Trophoblast cell (in vitro differentiated cells and primary cell): ENCODE data around the gene UVSSA.
"Not testable (repeated sequence)": the region's sequence is repeated elsewhere in the genome, so short reads cannot be mapped to it uniquely, and the experiment has no call there.

Source experiments
- DNase-seq, 2 donors: peaks; one replicate each; pipeline ENCODE4 v3.0.0-alpha.2; 2016
- H2AFZ ChIP-seq: 2 replicates; pipeline ENCODE4 v1.6.1; 2013; ENCODE audit warnings: low read length, moderate library complexity, mild to moderate bottlenecking; ENCODE audit not compliant: insufficient read depth, poor library complexity
- H2AK5ac ChIP-seq: 2 replicates; pipeline ENCODE4 v1.6.1; 2013; ENCODE audit warnings: mild to moderate bottlenecking, low read length
- H2BK120ac ChIP-seq: 2 replicates; pipeline ENCODE4 v1.6.1; 2013; ENCODE audit warnings: low read length, mild to moderate bottlenecking, moderate library complexity; ENCODE audit not compliant: insufficient read depth, poor library complexity
- H2BK12ac ChIP-seq: 2 replicates; pipeline ENCODE4 v1.6.1; 2013; ENCODE audit warnings: mild to moderate bottlenecking, low read length, moderate library complexity
- H2BK5ac ChIP-seq: 2 replicates; pipeline ENCODE4 v1.6.1; 2013; ENCODE audit warnings: low read length, low read depth, moderate library complexity, mild to moderate bottlenecking; ENCODE audit not compliant: poor library complexity
- H3K14ac ChIP-seq: 2 replicates; pipeline ENCODE4 v1.6.1; 2013; ENCODE audit warnings: mild to moderate bottlenecking, low read length
- H3K18ac ChIP-seq: 2 replicates; pipeline ENCODE4 v1.6.1; 2013; ENCODE audit warnings: mild to moderate bottlenecking, low read length
- H3K23ac ChIP-seq: 2 replicates; pipeline ENCODE4 v1.6.1; 2013; ENCODE audit warnings: low read length
- H3K27ac ChIP-seq: 2 replicates; pipeline ENCODE4 v1.5.1; 2013; ENCODE audit warnings: low read depth, mild to moderate bottlenecking, inconsistent platforms, low read length, moderate library complexity
- H3K27me3 ChIP-seq: 2 replicates; pipeline ENCODE4 v1.6.1; 2013; ENCODE audit warnings: inconsistent platforms, mild to moderate bottlenecking, low read length, moderate library complexity; ENCODE audit not compliant: insufficient read depth
- H3K36me3 ChIP-seq, 2 experiments: 1 replicate in 1 of 2; 2 replicates in 1 of 2; pipeline ENCODE4 v1.6.1; 2013; ENCODE audit warnings: low read length in 2 of 2, mild to moderate bottlenecking in 2 of 2, moderate library complexity in 1 of 2; ENCODE audit not compliant: insufficient read depth in 2 of 2, control insufficient read depth in 1 of 2
- H3K4ac ChIP-seq: 2 replicates; pipeline ENCODE4 v1.6.1; 2013; ENCODE audit warnings: low read depth, mild to moderate bottlenecking, low read length, moderate library complexity
- H3K4me1 ChIP-seq, 2 experiments: 1 replicate in 1 of 2; 2 replicates in 1 of 2; pipeline ENCODE4 v1.6.1; 2013; ENCODE audit warnings: low read length in 2 of 2, mild to moderate bottlenecking in 2 of 2, moderate library complexity in 1 of 2; ENCODE audit not compliant: insufficient read depth in 2 of 2, control insufficient read depth in 1 of 2
- H3K4me2 ChIP-seq: 2 replicates; pipeline ENCODE4 v1.6.1; 2013; ENCODE audit warnings: inconsistent platforms, mild to moderate bottlenecking, low read length, moderate library complexity
- H3K4me3 ChIP-seq: 2 replicates; pipeline ENCODE4 v1.5.1; 2013; ENCODE audit warnings: mild to moderate bottlenecking, low read depth, low read length, inconsistent platforms
- H3K79me1 ChIP-seq: one replicate; pipeline ENCODE4 v1.6.1; 2013; ENCODE audit warnings: low read length
- H3K79me2 ChIP-seq: 2 replicates; pipeline ENCODE4 v1.6.1; 2013; ENCODE audit warnings: low read length, mild to moderate bottlenecking; ENCODE audit not compliant: control insufficient read depth, insufficient read depth, poor library complexity
- H3K9ac ChIP-seq: 2 replicates; pipeline ENCODE4 v1.6.1; 2013; ENCODE audit warnings: mild to moderate bottlenecking, low read length
- H3K9me3 ChIP-seq: 2 replicates; pipeline ENCODE4 v1.6.1; 2013; ENCODE audit warnings: low read depth, mild to moderate bottlenecking, control low read depth, inconsistent platforms, low read length; ENCODE audit not compliant: insufficient read depth
- H4K12ac ChIP-seq: 2 replicates; pipeline ENCODE4 v1.6.1; 2013; ENCODE audit warnings: low read depth, mild to moderate bottlenecking, low read length, moderate library complexity
- H4K8ac ChIP-seq: 2 replicates; pipeline ENCODE4 v1.6.1; 2013; ENCODE audit warnings: low read depth, mild to moderate bottlenecking, low read length, moderate library complexity
- H4K91ac ChIP-seq: one replicate; pipeline ENCODE4 v1.6.1; 2013; ENCODE audit warnings: low read depth, mild to moderate bottlenecking, low read length, moderate library complexity
- WGBS: extraction: QIAGEN DNeasy Blood & Tissue Kit; methylation state at CpG from one replicate; pipeline ENCODE4 v1.1.7; 2013; ENCODE audit warnings: missing lambda C conversion rate; ENCODE audit not compliant: insufficient read length, insufficient coverage; ENCODE audit errors: extremely low coverage; 5-methylcytosine and 5-hydroxymethylcytosine counted together

Gene UVSSA

DNA sequence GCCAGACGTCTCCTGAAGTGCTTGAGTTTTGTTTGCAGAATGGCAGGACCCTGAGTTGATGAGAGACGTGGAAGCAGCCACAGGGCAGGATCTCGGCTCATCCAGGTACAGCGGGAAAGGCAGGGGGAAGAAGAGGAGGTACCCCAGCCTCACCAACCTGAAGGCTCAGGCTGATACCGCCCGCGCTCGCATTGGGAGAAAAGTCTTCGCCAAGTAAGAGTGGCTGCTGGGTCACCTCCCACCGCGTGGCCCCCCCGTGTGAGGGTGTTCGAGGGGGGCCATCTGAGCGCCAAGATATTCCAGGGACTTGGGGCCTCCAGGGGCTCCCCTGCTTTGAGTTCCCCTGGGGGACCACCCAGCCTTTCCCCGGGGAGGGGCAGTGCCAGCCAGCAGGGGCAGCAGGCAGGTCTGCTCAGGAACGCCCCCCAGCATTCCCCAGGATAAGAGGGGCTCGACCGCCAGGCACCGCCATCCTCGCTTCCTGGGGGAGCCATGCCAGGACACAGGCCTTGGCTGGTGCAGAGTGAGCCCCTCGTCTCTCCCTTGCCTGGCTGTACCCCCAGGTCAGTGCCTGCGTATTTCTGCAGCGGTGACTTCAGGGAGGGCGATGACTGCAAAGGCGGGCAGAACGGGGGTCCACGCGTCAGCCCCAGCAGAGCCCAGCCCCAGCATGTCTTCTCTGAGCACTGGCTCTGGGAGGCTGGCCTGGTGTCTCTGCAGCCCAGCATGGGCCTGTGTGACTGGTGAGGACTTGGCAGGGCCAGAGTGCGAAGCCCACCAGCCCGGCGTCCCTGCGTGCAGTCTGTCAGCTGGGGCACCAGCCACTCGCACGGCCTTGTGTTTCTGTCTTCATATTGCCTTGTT, 37.0 kb downstream of the UVSSA start:
- H3K4me1 ChIP-seq: no peaks in the 10 kb centered on the region
- H3K79me2 ChIP-seq: no peaks in the 10 kb centered on the region
- no peak overlapping the region for H4K91ac ChIP-seq
- H3K79me1 ChIP-seq: no peaks in the 10 kb centered on the region
- no peaks in the 10 kb centered on the region for H3K9me3 ChIP-seq
- H3K27me3 ChIP-seq: no peaks in the 10 kb centered on the region
- no peak overlapping the region for H3K4ac ChIP-seq
- H4K8ac ChIP-seq: no peak overlapping the region
- no peak overlapping the region for H2BK5ac ChIP-seq
- no peak overlapping the region for H3K4me2 ChIP-seq
- H3K18ac ChIP-seq: no peak overlapping the region
- no peak overlapping the region for H3K27ac ChIP-seq
- DNase-seq: no peak
- no peak overlapping the region for H3K9ac ChIP-seq
- H3K36me3 ChIP-seq: peaks cover 26 to 31% of the 10 kb centered on the region in 2 experiments
- H3K14ac ChIP-seq: no peak overlapping the region
- no CpG with 5 or more reads among the region's 34 CpGs for WGBS
- H2BK12ac ChIP-seq: no peak overlapping the region
- H4K12ac ChIP-seq: no peak overlapping the region
- H3K23ac ChIP-seq: no peak overlapping the region
- H2AK5ac ChIP-seq: no peak overlapping the region
- no peak overlapping the region for H2AFZ ChIP-seq
- no peak overlapping the region for H2BK120ac ChIP-seq
- H3K4me3 ChIP-seq: no peak overlapping the region

DNA sequence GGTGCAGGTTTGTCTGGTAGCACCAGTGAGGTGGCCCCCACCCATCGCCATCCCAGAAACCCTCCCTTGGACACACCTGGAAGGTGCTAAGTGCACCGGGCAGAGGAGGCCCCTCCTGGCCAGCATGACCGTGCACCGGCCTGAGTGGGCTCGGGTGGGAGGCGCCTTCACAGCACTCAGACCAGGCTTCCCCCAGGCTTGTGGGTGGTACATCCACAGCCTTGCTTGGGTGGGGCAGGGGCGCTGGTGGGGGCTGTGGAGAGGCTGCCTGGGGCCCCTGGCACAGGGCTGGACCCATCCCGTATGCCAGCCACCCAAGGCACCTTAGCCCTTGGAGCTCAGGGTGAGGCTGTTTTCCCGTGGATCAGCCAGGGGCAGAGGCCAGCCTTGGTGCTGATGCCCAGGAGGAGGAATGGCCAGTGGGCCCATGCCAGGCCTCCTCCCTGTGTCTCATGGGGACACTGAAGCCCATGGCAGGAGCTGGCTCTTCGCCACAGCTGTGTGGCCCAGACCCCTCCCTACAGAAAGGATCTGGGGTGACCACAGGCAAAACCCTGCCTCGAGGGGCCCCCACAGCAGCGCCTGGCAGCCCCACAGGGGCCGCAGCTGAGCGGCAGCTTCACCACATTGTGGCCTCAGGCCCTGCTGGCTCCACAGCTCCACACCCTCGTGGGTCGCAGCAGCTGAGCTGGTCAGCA, 37.8 kb downstream of the UVSSA start:
- WGBS: no CpG with 5 or more reads among the region's 16 CpGs

DNA sequence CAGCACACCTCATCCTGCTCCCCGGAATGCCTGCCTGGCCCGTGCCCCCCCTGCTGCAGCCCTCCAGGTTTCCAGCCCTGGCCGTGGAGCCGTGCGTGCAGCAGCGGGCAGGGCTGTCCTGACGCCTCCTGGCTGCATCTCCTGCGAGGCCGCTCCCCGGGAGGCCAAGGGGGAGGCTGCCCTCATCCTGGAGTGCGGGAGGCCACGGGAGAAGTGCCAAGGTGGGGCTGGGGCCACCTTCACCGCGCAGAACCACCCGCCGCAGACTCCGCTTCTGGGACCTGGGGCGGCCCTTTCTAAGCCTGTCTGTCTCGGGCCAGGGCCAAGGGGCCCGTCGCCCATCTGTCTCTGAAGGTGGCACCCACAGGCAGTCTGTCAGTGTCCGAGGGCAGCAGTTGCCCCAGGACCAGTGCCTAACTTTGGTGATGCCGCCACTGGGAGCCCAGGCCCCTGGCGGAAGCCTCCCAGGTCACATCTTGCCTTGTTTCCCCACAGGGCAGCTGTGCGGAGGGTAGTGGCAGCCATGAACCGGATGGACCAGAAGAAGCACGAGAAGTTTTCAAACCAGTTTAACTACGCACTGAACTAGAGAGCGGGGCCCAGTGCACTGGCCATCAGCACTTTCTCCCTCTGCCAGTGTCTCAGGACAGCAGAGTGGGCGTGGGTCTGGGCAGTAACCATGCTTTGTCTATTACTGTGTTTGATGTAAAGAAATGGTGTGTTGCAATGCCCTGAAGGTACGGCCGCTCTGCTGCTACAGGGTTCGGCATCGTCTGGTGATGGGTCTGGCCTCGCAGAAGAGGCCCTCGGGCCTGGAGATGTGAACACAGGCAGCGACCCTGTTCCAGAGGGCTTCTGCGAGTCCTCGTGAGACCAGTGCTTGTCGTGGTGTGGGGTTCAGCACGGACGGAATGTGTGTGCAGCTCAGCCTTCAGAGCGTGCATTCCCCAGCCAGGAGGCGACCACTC, 38.6 kb downstream of the UVSSA start:
- Histone ChIP-seq H2AK5ac (no peak overlapping the region), H3K9ac (no peak overlapping the region), H3K23ac (no peak overlapping the region), H3K79me2 (no peaks in the 10 kb centered on the region), H3K36me3 (peaks cover 22 to 25% of the 10 kb centered on the region in 2 experiments), H3K4me2 (no peak overlapping the region), H3K4me1 (no peaks in the 10 kb centered on the region), H3K9me3 (no peaks in the 10 kb centered on the region), H3K27ac (no peak overlapping the region), H2BK120ac (no peak overlapping the region), H3K4me3 (no peak overlapping the region), H3K18ac (no peak overlapping the region), H3K4ac (no peak overlapping the region), H2BK5ac (no peak overlapping the region), H2AFZ (no peak overlapping the region), H3K27me3 (no peaks in the 10 kb centered on the region), H3K14ac (no peak overlapping the region), H4K91ac (no peak overlapping the region), H3K79me1 (no peaks in the 10 kb centered on the region), H2BK12ac (no peak overlapping the region), H4K12ac (no peak overlapping the region), H4K8ac (no peak overlapping the region)
- peak; percentile 12 to 46 for DNase-seq
- no CpG with 5 or more reads among the region's 44 CpGs for WGBS

More for the DNA sequence above, 37.8 kb downstream of the UVSSA start:
- Histone ChIP-seq H2AFZ (no peak overlapping the region), H2BK12ac (no peak overlapping the region), H3K9me3 (no peaks in the 10 kb centered on the region), H2BK120ac (no peak overlapping the region), H3K79me1 (no peaks in the 10 kb centered on the region), H3K4me2 (no peak overlapping the region), H4K8ac (no peak overlapping the region), H3K27me3 (no peaks in the 10 kb centered on the region), H3K27ac (no peak overlapping the region), H3K18ac (no peak overlapping the region), H3K9ac (no peak overlapping the region), H3K23ac (no peak overlapping the region), H3K4me1 (no peaks in the 10 kb centered on the region), H3K4me3 (no peak overlapping the region), H3K36me3 (peaks cover 25 to 31% of the 10 kb centered on the region in 2 experiments), H2AK5ac (no peak overlapping the region), H3K79me2 (no peaks in the 10 kb centered on the region), H4K91ac (no peak overlapping the region), H3K4ac (no peak overlapping the region), H3K14ac (no peak overlapping the region), H2BK5ac (no peak overlapping the region), H4K12ac (no peak overlapping the region)
- DNase-seq: no peak

DNA sequence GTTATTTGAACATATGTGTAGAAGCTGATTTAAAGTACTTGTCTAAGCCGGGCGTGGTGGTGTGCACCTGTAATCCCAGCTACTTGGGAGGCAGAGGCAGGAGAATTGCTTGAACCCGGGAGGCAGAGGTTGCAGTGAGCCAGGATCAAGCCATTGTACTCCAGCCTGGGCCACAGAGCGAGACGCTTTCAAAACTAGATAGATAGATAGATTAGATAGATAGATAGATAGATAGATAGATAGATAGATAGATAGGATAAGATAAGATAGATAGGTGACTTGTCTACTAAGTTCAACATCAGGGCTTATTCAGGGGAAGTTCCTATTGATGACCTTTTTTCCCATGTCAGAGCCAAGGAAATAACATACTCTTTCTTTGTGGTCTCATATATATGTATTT, 46.4 kb downstream of the UVSSA start:
- H2BK12ac ChIP-seq, H2AK5ac ChIP-seq, H3K18ac ChIP-seq, H4K91ac ChIP-seq, H2BK120ac ChIP-seq, H3K27ac ChIP-seq, H3K4me3 ChIP-seq, H3K4me1 ChIP-seq, H2BK5ac ChIP-seq, H3K4me2 ChIP-seq, H4K8ac ChIP-seq, H3K4ac ChIP-seq, H3K9ac ChIP-seq, H3K23ac ChIP-seq, H3K79me1 ChIP-seq, H3K79me2 ChIP-seq, H3K14ac ChIP-seq, H4K12ac ChIP-seq, H2AFZ ChIP-seq, H3K27me3 ChIP-seq: not testable (repeated sequence)
- DNase-seq: peak in 1 of 2 donors; percentile 30
- peaks cover 8 to 17% of the 10 kb centered on the region in 2 experiments for H3K36me3 ChIP-seq
- peaks cover 25% of the 10 kb centered on the region for H3K9me3 ChIP-seq
- no CpG with 5 or more reads among the region's 5 CpGs for WGBS
